ENCODE measurements around the gene RUBCN.
"Not testable (repeated sequence)": the region's sequence is repeated elsewhere in the genome, so short reads cannot be mapped to it uniquely, and the experiment has no call there.

RUBCN gene

DNA sequence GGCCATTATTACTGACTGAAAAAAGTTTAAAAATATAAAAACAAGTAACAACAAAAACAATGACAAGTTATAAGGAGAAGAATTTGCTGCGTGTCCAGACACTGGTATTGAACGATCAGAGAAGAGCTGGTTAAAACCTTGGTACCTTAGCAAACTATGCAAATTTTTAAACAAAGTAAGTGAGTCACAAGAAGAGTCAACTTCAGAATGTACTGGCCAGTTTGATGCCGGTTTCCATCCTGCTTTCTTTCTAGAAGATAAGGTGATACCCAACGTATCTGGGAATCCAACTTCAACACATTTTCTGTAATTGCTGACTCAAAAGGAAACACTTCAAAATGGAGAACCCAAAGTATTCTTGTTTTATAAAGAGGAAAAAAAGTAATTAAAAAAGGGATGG lies 49.8 kb downstream of the RUBCN start:
- no peak for DNase-seq (ENCODE audit: low read depth in 1 of 2, low spot score in 1 of 2)

DNA sequence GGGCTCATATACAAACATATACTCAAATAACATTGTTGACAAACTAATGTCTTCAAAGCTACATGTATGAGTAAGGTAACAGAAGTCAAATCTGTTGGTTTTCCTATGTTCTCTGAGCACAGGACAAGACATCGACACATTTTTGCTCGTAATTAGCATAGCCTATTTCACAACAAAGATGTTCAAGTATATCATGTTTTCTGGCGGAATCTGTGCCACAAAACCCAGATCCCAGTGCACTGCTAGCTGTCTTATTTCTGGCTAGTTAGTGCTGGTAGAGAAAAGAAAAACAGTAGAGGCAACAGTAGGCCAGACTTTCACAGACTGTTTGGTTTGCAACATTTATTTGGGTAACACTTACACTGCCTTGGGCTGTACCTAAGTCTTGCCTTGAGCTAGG lies 51.2 kb downstream of the RUBCN start:
- no peak for DNase-seq (ENCODE audit: low read depth in 1 of 2, low spot score in 1 of 2)

DNA sequence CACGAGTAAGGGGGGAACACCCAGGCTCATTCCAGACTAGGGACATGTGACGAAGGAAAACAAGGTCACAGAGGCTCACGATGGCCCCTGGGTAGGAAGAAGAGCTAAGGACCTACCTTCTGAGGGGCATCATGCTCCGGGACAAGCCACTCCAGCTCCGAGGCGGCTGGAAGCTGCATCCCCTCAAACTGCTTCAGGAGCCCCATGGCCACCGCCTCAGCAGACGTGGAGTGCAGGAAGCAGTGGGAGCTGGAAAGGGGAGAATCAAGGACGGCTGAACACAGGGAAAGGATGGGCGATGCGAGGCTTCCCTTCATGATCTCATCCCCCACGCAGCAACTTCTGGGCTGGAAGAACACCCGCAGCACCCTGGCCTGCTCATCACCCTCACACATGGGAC lies 53.5 kb downstream of the RUBCN start:
- DNase-seq (ENCODE audit: low read depth in 1 of 2, low spot score in 1 of 2), result no peak

DNA sequence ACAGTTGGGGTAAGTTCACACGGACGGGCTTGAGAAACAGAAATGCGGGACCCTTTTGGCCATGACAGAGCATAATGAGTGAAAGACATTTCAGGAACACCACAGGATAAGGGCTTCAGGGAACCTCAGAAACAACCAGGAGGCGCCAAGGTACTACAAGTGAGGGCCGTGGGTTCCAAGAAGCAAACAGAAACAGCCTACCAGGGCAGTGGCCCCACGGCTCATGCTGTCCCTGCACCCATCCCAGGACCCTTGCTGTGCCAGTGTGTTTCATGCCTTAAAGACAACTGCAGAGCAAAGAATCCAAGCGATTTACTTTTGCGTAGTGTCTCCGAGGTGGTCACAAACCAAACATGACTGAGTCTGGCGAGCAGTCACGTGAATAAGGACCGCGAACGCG lies 54.0 kb downstream of the RUBCN start:
- DNase-seq (ENCODE audit: low read depth in 1 of 2, low spot score in 1 of 2), result no peak

DNA sequence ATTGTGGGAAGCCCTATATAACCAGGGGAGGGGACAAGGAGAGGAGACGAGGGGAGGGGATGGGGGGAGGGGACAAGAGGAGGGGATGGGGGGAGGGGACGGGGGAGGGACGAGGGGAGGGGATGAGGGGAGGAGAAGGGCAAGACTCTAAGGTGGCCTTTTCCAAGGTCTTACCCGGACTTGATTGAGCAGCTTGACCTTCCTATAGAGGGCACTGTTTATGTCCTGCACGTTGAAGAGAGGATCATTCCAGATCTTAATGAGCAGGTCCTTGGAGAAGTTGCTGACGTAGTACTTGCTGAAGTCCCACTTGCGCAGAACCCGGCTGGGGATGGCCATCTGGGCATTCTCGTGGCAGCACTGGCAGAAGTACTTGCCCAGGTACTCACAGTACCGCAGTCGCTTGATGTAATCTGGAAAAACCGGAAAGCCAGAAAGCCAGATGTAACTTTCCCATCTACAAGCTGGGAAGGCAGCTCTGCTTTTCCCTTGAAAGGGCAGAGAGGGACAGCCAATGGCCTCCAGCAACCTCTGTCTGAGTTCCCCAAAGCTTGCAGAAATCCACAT lies 55.7 kb downstream of the RUBCN start:
- no peak for DNase-seq (ENCODE audit: low read depth in 1 of 2, low spot score in 1 of 2)

DNA sequence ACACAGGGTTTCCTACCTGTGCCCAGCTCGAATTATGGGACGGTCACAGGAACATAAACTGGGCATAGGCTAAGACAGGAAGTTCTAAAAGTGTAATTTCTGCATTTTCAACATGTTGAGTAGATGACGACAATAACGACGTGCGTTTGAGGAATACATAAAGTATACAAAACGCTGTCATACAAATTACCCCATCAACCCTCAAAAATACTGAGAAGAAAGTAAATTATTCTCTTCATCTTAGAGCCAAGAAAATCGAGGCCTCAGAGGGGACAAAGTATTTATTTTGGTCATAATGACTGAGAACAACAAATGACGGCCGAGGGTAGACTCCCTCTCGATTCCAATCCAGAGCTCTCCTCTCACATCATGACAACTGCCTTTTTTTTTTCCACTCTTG lies 60.8 kb downstream of the RUBCN start:
- no peak for DNase-seq (ENCODE audit: low read depth in 1 of 2, low spot score in 1 of 2)

DNA sequence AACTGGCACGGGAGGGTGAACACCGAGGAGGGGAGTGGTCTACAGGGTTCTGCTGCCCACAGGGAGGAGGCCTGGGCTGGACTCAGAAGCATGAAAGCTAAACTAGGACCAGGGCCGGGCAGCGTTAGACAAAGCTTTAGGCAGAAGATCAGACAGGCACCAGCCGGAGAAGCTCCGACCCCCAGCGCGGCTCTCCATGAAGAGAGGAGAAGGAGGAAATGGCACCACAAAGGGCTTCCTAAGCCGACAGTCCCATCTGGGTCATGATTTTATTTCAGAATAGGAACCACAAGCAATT lies 61.2 kb downstream of the RUBCN start:
- DNase-seq (ENCODE audit: low read depth in 1 of 2, low spot score in 1 of 2), result no peak

DNA sequence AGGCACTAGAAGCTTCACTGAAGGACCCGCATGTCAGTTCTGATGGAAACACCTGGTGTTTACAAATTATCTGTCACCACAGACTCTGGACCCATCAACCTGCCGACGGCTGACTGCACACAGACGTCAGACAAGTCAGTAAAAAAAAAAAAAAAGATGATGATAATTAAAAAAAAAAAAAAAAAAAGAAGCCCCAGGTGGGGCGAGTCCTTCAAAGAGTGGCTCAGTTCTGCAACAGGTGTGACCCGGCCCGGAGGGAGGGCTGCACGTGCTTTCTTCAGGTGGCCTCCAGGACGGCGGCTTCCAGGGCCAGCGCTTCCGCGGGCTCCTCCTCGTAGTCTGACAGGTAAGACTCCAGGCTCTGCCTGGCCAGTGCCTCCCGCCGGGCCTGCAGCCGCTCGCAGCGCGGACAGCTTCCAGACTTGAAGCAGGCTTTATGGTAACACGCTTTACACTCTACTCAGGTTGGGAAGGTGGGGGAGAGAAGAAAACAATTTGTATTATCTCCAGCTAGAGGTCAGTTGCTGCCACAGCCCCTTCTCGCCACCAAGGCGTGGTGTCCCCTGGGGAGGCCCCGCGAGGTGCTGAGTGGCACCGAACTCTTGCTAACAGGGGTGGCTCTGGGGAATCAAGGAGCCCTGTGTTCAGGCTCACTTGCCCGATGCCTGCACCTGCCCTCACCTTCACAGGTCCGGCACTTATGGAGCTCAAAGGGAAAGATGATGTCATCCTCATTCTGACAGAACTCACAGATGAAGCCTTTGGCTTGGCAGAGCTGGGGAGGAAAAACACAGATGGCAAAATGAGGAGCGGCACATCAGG lies 61.8 kb downstream of the RUBCN start:
- DNase-seq (ENCODE audit: low read depth in 1 of 2, low spot score in 1 of 2), result no peak

DNA sequence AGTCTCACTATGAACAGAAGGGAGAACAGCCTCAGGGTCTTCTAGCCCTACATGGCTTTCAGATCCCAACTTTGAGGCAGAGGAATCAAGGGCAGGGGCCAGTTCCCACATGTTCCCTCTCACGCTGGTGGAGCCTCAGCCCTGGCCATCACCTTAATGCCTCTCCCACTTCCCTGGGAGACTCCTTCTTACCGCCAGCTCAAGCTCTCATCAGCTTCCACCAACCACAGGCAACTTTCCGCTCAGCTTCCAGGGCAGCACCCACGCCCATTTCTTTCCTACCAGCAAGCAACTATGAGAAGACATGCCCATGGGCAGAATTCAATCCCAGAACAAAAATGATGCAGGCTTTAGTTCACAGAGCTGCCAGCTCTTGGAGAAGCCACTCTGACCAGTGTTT lies 63.5 kb downstream of the RUBCN start:
- no peak for DNase-seq (ENCODE audit: low read depth in 1 of 2, low spot score in 1 of 2)

DNA sequence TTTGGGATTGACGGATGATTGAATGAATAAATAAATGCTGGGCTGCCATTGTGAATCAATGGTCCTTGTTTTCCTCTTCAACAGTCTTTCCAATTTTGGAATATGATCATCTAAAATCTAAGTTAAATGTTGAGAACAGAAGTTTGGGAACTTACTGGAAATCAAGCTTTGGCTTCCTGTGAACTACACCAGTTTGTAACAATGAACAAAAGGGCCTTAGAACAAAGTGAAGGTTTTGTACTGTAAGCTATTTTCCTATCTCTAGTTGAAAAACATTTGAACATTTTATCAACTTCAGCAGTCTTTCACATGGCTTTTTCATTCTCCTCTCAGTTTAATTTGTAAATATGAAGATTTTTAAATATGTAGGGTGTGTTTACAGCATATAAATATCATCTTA lies 66.3 kb downstream of the RUBCN start:
- no peak for DNase-seq (ENCODE audit: low read depth in 1 of 2, low spot score in 1 of 2)

DNA sequence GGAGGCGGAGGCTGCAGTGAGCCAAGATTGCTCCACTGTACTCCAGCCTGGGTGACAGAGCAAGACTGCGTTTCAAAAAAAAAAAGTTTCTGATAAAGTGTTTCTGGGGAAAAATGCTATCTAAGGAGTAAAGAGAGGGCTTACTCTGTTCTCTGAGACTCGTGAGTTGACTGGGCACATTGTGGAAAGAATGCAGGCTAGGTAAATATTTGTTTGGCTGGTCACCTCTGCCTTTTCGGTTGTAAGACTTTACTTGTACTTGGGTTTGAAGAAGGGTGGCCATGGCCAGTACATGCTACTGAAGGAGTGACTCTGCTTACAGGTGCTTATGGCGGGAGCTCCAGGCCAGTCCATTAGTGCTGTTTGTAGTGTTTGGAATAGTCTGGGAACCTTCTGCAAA lies 68.7 kb downstream of the RUBCN start:
- DNase-seq (ENCODE audit: low read depth in 1 of 2, low spot score in 1 of 2), result no peak

DNA sequence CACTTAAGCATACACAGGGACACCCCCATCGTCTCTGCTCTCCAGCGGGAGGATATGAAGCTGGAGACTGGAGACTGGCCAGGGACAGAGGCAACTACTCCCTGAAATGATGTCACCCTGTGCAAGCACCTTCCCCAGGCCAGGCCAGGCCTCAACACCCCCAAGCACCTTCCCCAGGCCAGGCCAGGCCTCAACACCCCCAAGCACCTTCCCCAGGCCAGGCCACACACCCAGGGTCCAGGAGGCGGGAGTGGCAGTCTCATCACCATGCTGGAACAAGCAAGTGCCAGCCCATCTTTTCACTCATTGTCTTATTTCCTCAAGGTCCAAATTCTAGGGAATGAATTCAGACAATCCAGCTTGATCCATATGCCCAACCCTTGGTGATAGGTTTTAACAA lies 69.4 kb downstream of the RUBCN start:
- DNase-seq (ENCODE audit: low read depth in 1 of 2, low spot score in 1 of 2), result not testable (repeated sequence)

DNA sequence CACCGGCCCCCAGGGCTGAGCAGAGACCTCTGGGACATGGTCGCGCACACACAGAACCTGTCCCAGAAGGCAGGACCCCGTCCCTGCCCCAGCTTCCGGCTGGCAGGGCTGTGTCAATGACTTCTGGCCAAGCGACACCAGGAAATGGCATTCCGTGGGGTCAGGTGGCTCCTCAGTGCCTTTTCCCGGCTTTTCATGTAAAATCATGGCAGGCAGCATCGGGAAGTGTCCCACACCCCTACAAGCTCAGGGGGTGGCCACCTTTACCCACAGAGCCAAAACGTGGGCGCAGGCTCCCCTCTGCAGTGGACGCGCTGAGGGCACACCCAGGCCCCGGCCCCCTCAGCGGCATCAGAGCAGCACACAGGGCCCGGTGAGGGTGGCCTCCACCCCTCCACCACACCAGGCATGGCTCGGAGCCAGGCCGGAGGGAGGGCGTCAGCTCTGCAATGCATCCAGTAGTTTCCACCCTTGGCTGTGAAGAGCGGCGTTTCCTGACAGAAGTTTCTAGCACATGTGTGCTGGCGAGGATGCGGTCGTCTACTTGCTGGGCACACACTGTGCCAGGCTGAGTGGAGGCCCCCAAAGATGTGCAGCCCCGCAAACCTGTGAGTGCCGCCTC lies 70.4 kb downstream of the RUBCN start:
- not testable (repeated sequence) for DNase-seq (ENCODE audit: low read depth in 1 of 2, low spot score in 1 of 2)

DNA sequence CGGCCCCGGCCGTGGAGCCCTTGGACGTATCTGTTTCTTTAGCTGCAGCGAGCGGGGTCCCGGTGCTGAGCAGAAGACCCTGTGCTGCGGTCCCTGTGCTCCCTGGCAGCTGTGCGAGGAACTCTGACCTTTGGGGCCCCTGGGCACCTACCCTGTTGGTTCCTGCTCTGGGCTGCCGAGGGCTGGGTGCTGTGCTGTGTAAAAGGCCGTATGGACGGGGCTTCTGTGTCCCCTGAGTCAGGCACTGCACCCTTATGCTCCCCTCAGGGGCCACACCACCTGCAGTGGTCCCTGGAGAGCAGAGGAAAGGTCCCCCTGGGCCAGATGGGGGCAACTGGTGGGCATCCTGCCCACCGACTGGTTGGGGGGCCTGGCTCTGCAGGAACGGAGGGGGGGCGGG lies 71.2 kb downstream of the RUBCN start:
- not testable (repeated sequence) for DNase-seq (ENCODE audit: low read depth in 1 of 2, low spot score in 1 of 2)

DNA sequence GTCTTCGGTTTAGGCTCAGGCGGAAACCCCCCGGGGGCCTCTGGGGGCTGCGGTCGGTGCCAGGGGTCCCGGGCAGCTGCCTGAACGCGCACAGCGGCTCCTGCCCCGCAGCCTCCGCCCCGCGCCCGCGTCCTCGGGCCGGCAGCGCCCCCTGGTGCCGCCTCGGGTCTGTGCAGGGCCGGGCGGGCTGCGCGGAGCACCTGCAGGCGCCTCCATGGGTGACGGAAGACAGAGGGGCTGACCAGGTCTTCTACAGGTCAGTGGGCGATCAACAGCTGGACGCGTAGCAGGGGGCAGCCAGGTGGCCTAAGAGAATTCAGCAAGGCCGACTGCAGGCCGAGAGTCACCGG lies 71.6 kb downstream of the RUBCN start:
- not testable (repeated sequence) for DNase-seq (ENCODE audit: low read depth in 1 of 2, low spot score in 1 of 2)

DNA sequence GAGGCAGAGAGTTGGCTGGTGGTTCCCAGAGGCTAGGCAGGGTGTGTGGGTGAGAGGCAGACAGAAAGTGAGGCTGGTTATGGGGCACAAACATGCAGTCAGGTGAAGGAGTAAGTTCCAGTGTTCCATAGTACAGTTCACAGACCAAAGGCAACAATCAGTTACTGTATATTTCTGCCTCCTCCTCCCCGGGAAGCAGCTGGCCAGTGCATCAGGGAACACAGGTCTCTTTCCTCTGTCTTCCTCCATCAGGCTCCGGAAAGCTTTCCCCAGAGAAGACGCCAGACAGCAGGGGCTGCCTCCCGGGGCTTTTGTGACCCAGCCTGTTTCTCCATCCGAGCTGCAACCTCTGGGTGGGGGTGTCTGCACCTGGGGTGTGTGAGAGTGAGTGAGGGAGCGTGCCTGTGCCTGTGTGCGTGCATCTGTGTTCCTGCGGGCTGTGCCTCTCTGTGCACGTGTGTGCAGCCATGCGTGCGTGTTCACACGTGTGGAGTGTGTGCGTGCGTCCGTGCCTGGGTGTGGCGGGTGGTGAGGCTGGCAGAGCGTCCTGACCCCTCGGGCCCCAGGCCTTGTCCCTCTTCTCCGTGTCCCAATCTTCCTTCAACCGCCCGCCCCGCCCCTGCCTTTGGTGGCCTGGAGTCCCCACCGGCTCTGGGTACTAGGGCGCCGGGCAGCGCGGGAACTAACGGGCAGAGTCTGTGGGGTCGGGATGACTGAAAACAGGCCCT lies 72.1 kb downstream of the RUBCN start:
- DNase-seq (ENCODE audit: low read depth in 1 of 2, low spot score in 1 of 2), result not testable (repeated sequence)

DNA sequence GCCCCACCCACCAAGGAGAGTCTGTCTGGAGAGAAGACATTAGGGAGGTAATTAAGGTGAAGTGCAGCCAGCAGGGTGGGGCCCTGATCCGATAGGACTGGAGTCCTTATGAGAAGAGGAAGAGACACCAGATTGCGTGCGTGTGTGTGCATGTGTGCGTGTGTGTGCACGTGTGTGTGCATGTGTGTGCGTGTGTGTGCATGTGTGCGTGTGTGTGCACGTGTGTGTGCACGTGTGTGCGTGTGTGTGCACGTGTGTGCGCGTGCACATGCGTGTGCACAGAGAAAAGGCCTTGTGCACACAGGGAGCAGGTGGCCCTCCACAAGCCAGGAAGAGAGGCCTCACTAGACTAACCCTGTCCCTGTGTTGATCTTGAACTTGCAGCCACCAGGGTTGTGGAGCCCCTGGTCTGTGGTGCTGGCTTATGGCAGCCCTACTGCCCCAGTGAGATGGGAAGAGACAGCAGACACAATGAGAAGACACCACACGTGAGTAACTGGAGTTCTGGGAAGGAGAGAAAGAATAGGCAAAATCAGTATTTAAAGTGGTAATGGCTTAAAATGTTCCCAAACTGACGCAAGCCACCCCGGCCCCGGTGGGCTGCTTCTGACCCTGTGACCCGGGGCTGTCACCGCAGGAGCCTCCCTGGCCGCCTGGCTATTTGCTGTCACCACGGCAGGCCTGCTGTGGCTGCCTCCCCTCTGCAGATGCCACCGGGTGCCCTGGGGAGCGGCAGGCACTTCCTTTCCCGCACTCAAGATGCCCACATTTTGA lies 73.2 kb downstream of the RUBCN start:
- not testable (repeated sequence) for DNase-seq (ENCODE audit: low read depth in 1 of 2, low spot score in 1 of 2)

DNA sequence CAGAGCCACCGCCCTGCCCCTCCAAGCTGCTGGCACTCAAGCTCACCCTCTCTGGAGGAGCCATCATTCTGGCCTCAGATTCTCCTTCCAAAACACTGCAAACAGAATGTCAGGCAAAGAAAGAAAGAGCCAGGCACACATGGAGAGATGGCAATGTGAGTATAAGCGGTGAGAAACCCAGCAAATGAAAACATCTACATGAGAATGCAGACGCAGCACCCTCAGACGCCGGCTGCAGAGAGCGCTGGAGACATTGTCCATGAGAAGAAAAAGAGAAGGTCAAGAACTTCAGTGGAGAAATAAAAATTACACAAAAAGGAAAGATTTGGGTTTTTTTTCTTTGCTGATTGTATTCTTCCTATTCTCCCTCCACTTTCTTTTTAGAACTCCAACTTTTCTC lies 74.4 kb downstream of the RUBCN start:
- not testable (repeated sequence) for DNase-seq (ENCODE audit: low read depth in 1 of 2, low spot score in 1 of 2)

DNA sequence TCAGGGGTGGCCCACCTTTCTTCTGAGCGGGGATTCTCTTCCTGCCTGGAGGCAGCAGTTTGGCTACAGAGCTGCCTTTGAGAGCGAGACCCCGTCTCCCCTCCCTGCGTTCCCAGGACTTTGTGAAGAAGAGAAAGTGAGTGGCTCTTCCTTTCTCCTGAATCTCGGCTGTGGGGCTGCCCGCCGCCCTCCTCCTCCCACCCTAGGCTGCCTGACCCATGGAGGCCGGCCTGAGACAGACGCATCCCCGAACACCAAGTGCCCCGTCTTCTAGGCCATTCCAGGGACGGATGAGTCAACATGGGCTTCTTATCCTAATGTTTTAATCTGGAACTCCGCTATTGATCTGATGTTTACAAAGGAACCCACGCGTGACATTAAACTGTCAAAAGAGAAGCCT lies 74.8 kb downstream of the RUBCN start:
- not testable (repeated sequence) for DNase-seq (ENCODE audit: low read depth in 1 of 2, low spot score in 1 of 2)

DNA sequence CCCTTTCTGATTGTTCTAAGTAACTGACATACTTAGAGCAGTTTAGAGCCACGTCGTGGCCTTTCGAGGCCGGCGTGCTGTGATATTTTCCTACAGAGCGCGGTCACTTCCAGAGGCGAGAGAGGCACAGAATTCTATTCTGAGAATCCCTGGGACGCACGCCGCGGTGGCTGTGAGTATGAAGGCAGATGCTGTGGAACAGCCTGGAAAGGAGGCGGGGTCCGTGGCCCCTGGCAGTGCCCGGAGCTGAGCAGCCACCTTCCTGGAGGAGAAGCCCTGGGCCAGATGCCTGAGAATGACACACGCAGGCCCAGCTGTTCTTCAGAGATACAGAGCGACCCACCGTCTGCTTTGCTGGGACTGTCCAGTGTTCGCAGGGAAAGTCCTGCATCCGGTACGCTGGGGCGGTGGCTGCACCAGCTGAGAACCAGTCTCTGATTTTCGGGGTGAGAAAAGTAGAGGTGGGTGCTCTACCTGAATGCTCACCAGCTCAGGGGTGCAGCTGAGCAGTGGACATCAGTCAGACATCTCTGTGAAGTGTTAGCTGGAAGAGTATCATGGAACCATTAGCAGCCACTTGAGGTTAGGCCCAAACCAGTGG lies 75.4 kb downstream of the RUBCN start:
- DNase-seq (ENCODE audit: low read depth in 1 of 2, low spot score in 1 of 2), result not testable (repeated sequence)

DNA sequence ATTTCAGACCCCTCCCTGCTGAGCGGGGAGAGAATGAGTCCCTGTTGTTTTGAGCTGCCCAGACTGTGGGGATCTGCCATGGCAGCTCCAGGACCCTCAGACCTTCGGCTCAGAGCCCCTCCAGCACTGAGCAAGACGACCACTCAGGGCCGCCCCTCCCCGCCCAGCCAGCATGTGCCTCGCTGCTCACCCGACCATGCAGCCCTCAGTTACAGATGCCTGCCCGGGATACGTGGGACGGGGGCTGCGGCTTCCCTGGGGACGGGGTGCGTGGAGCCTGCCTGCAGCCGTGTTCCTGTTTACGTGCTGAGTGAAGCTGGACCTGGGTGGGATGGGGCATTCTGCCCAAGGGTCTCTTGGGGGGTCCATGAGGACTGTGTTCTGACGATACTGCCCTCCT lies 77.0 kb downstream of the RUBCN start:
- not testable (repeated sequence) for DNase-seq (ENCODE audit: low read depth in 1 of 2, low spot score in 1 of 2)
